HG03039 (cell line): ENCODE data around the gene BBOX1.
"Not testable (repeated sequence)": the region's sequence is repeated elsewhere in the genome, so short reads cannot be mapped to it uniquely, and the experiment has no call there.

Experiments used
- ATAC-seq: cut with Tn5 transposase; IDR thresholded peaks from one replicate; pipeline ENCODE4 v1.9.1; 2021; ENCODE audit warnings: mild to moderate bottlenecking, moderate library complexity; ENCODE audit not compliant: unreplicated experiment

Gene BBOX1

GRCh38 chr11:27081056-27081455, 40.4 kb downstream of the BBOX1 start:
- ATAC-seq, result no peak

GRCh38 chr11:27083241-27083640, 42.6 kb downstream of the BBOX1 start:
- no peak for ATAC-seq

- ATAC-seq, result no peak
Observed at GRCh38 chr11:27083782-27084181, 43.2 kb downstream of the BBOX1 start.

GRCh38 chr11:27084518-27084917, 43.9 kb downstream of the BBOX1 start:
- no peak for ATAC-seq

GRCh38 chr11:27085111-27085510, 44.5 kb downstream of the BBOX1 start:
- no peak for ATAC-seq

- no peak for ATAC-seq
Observed at GRCh38 chr11:27085605-27086004, 45.0 kb downstream of the BBOX1 start.

GRCh38 chr11:27087432-27087831, 46.8 kb downstream of the BBOX1 start:
- no peak for ATAC-seq

GRCh38 chr11:27088353-27088752, 47.7 kb downstream of the BBOX1 start:
- no peak for ATAC-seq

- no peak for ATAC-seq
Observed at GRCh38 chr11:27089746-27090145, 49.1 kb downstream of the BBOX1 start.

- not testable (repeated sequence) for ATAC-seq
Observed at GRCh38 chr11:27090357-27090948, 49.8 kb downstream of the BBOX1 start.

- ATAC-seq, result no peak
Observed at GRCh38 chr11:27094120-27094519, 53.5 kb downstream of the BBOX1 start.

- no peak for ATAC-seq
Observed at GRCh38 chr11:27095059-27095458, 54.4 kb downstream of the BBOX1 start.

- ATAC-seq, result no peak
Observed at GRCh38 chr11:27095887-27096286, 55.3 kb downstream of the BBOX1 start.

GRCh38 chr11:27097551-27097950, 56.9 kb downstream of the BBOX1 start:
- ATAC-seq, result no peak

- no peak for ATAC-seq
Observed at GRCh38 chr11:27100534-27100933, 59.9 kb downstream of the BBOX1 start.

- no peak for ATAC-seq
Observed at GRCh38 chr11:27107548-27107947, 66.9 kb downstream of the BBOX1 start.

- ATAC-seq, result no peak
Observed at GRCh38 chr11:27108809-27109208, 68.2 kb downstream of the BBOX1 start.

- ATAC-seq, result no peak
Observed at GRCh38 chr11:27111896-27112295, 71.3 kb downstream of the BBOX1 start.

- ATAC-seq, result no peak
Observed at GRCh38 chr11:27112946-27113345, 72.3 kb downstream of the BBOX1 start.

GRCh38 chr11:27115051-27115650, 74.5 kb downstream of the BBOX1 start:
- no peak for ATAC-seq

- no peak for ATAC-seq
Observed at GRCh38 chr11:27116684-27117083, 76.1 kb downstream of the BBOX1 start.

- ATAC-seq, result no peak
Observed at GRCh38 chr11:27118371-27118770, 77.8 kb downstream of the BBOX1 start.

GRCh38 chr11:27118949-27119348, 78.3 kb downstream of the BBOX1 start:
- ATAC-seq, result no peak
